GM23248 (cell line): ENCODE measurements around the gene RPS28. TPM values are rescaled to one million over a fixed set of nuclear protein-coding genes. Genes with fewer than 3 reads are reported as not detected.

Experiments
- DNase-seq: peaks from one replicate; pipeline ENCODE4 v3.0.0-alpha.2; 2015
- H2AFZ ChIP-seq: fragments of 200-600 bp; sonication (generic); 2 replicates; pipeline ENCODE4 v1.6.1; 2016; ENCODE audit warnings: antibody characterized with exemption
- H3F3A ChIP-seq: fragments of 200-600 bp; sonication (generic); 2 replicates; pipeline ENCODE4 v1.6.1; 2016; ENCODE audit warnings: mild to moderate bottlenecking, antibody characterized with exemption, mixed run types; ENCODE audit not compliant: insufficient read depth
- H3K27ac ChIP-seq: fragments of 200-600 bp; sonication (generic); 2 replicates; pipeline ENCODE4 v1.5.1; 2016; ENCODE audit warnings: mild to moderate bottlenecking
- H3K27me3 ChIP-seq: fragments of 200-600 bp; sonication (generic); replicated peaks from 2 replicates; pipeline ENCODE4 v1.6.1; 2016; ENCODE audit warnings: mild to moderate bottlenecking; ENCODE audit not compliant: insufficient read depth
- H3K36me3 ChIP-seq: fragments of 200-600 bp; sonication (generic); 2 replicates; pipeline ENCODE4 v1.6.1; 2016; ENCODE audit warnings: low read depth, mild to moderate bottlenecking
- H3K4me1 ChIP-seq: fragments of 200-600 bp; sonication (generic); 2 replicates; pipeline ENCODE4 v1.6.1; 2016; ENCODE audit warnings: mild to moderate bottlenecking; ENCODE audit not compliant: insufficient read depth
- H3K4me2 ChIP-seq: fragments of 200-600 bp; sonication (generic); one replicate; pipeline ENCODE4 v1.6.1; 2016; ENCODE audit warnings: mild to moderate bottlenecking; ENCODE audit not compliant: unreplicated experiment
- H3K4me3 ChIP-seq: fragments of 200-600 bp; sonication (generic); 2 replicates; pipeline ENCODE4 v1.5.1; 2016; ENCODE audit warnings: mild to moderate bottlenecking
- H3K79me2 ChIP-seq: fragments of 200-600 bp; sonication (generic); 2 replicates; pipeline ENCODE4 v1.6.1; 2016; ENCODE audit warnings: mild to moderate bottlenecking; ENCODE audit not compliant: insufficient read depth
- H3K9ac ChIP-seq: fragments of 200-600 bp; sonication (generic); 2 replicates; pipeline ENCODE4 v1.6.1; 2016; ENCODE audit warnings: mild to moderate bottlenecking
- H3K9me2 ChIP-seq: fragments of 200-600 bp; sonication (generic); 2 replicates; pipeline ENCODE4 v1.6.1; 2016; ENCODE audit warnings: mixed run types, mild to moderate bottlenecking, moderate library complexity; ENCODE audit not compliant: insufficient read depth
- H3K9me3 ChIP-seq: fragments of 200-600 bp; sonication (generic); one replicate; pipeline ENCODE4 v1.6.1; 2017; ENCODE audit warnings: low read depth
- H4K20me1 ChIP-seq: fragments of 200-600 bp; sonication (generic); 2 replicates; pipeline ENCODE4 v1.6.0; 2016; ENCODE audit not compliant: insufficient read depth
- EZH2 ChIP-seq: fragments of 200-600 bp; sonication (generic); IDR thresholded peaks from 2 replicates; pipeline ENCODE4 v1.6.1; 2018; ENCODE audit warnings: antibody characterized with exemption, mild to moderate bottlenecking; ENCODE audit not compliant: insufficient read depth, poor library complexity, severe bottlenecking
- EZH2phosphoT487 ChIP-seq: fragments of 200-600 bp; sonication (generic); IDR thresholded peaks from 2 replicates; pipeline ENCODE4 v1.6.1; 2018; ENCODE audit warnings: antibody characterized with exemption, moderate library complexity, mild to moderate bottlenecking, low read depth; ENCODE audit not compliant: insufficient read depth
- WGBS, 2 experiments: methylation state at CpG; one replicate each; pipeline ENCODE4 v1.1.6; 2015 to 2017; ENCODE audit warnings: low lambda C conversion rate in 2 of 2, low coverage in 1 of 2; ENCODE audit errors: missing lambda C conversion rate in 2 of 2; 5-methylcytosine and 5-hydroxymethylcytosine counted together
- in situ Hi-C: fragments of 300-500 bp; cut with MboI; formaldehyde crosslinking; loops from 2 replicates; pipeline ENCODE4 v1.15.0; 2020
- polyA plus RNA-seq: library from polyadenylated mRNA; unstranded; fragments of >200 nt; fragmentation: Nextera tagmentation; extraction: Ambion mirVana; gene quantifications from 2 replicates; pipeline ENCODE4 v1.2.1, GENCODE V29; 2016
- total RNA-seq: library from RNA; depleted of rRNA; stranded (reverse); fragments of >200 nt; shearing (Covaris generic); gene quantifications from 2 replicates; pipeline ENCODE4 v1.2.3, GENCODE V29; 2014

RPS28 gene
- total and polyA plus RNA-seq, 2 experiments from 2014 or later = 235 to 587 TPM

DNA sequence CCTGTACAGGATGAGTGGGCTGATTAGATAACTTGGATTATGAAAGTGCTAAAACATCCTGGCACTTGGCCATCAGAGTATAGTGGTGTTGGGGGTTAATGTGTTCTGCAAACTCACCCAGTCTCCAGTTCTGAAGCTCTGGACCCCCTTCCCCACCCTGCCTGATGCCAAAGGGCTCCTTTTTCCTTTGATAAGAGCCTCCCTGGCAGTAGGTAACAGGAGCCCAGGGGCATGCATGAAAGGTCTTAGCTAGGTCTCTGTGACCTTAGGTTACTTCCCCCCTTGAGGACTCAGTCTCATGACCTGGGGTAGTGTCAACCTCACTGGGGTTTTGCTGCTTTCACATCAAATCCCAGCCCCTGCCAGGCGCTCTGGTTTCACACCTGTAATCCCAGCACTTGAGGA lies 2.5 kb downstream of the RPS28 start:
- peaks cover 9% of the 10 kb centered on the region; the same call in 1 of the 2 replicates for H4K20me1 ChIP-seq
- H3K27ac ChIP-seq = no peak overlapping the region
- H3K9me3 ChIP-seq = no peaks in the 10 kb centered on the region
- no peaks in the 10 kb centered on the region for H3F3A ChIP-seq
- peaks cover 9% of the 10 kb centered on the region; the same call in 1 of the 2 replicates for H3K36me3 ChIP-seq
- H3K4me2 ChIP-seq = no peak overlapping the region
- TF ChIP-seq EZH2 = no peak
- no peak for TF ChIP-seq EZH2phosphoT487
- in situ Hi-C loops = no loop called here
- peaks cover 26% of the 10 kb centered on the region for H3K4me1 ChIP-seq
- H3K9ac ChIP-seq = no peak overlapping the region
- H3K79me2 ChIP-seq = peaks cover 46% of the 10 kb centered on the region
- no peak overlapping the region for H3K4me3 ChIP-seq
- no peak for DNase-seq
- H2AFZ ChIP-seq = no peak overlapping the region
- WGBS, 2 experiments = 86 to 100% methylated on average over 1 of the region's 1 CpG
- no peaks in the 10 kb centered on the region for H3K9me2 ChIP-seq
- H3K27me3 ChIP-seq = no peaks in the 10 kb centered on the region

DNA sequence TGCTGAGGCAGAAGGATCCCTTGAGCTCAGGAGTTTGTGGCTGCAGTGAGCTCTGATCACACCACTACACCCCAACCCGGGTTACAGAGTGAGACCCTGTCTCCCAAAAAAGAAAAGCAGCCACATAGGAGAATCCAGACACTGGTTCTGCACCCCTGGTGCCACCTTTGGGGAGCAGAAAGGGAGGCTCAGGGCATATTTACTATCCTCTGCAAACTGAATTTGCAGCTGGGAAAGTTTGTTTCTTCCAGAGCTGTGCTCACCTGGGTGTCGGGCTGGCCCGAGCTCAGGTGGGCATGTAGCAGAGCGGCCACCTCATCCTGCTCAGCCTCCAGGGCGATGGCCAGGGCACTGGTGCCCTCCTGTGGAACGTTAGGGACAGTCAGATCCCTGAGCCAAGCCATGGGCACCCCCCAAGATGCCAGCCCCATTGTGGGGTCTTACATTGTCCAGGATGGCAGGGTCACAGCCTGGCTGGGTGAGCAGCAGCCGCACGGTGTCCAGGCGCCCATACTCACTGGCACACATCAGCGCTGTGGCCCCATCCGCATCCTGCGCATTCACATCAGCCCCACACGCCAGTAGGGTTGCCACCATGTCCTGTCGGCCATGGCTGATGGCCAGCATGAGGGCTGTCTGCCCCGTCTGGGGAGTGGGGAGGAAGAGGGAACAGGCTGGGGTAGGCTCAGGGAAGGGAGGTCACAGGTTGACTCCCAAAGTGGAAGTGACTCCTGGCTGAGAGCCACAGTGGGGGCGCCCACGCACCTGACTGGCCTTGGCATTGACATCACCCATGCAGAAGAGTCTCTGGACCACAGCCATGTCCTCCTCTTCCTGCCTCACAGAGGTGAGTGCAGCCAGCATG lies 3.1 kb downstream of the RPS28 start:
- peaks cover 40% of the 10 kb centered on the region for H3K79me2 ChIP-seq
- H4K20me1 ChIP-seq = peaks cover 9% of the 10 kb centered on the region; the same call in 1 of the 2 replicates
- H2AFZ ChIP-seq = no peak overlapping the region
- no peaks in the 10 kb centered on the region for H3K9me2 ChIP-seq
- no peak overlapping the region for H3K4me3 ChIP-seq
- H3F3A ChIP-seq = no peaks in the 10 kb centered on the region
- H3K27ac ChIP-seq = no peak overlapping the region
- in situ Hi-C loops = no loop called here
- H3K36me3 ChIP-seq = peaks cover 9% of the 10 kb centered on the region; the same call in 1 of the 2 replicates
- H3K9me3 ChIP-seq = no peaks in the 10 kb centered on the region
- no peak overlapping the region for H3K4me2 ChIP-seq
- peaks cover 24% of the 10 kb centered on the region for H3K4me1 ChIP-seq
- no peaks in the 10 kb centered on the region for H3K27me3 ChIP-seq
- no peak overlapping the region for H3K9ac ChIP-seq
- TF ChIP-seq EZH2phosphoT487 = no peak
- no peak for TF ChIP-seq EZH2
- 77 to 80% methylated on average over 17 of the region's 17 CpGs for WGBS, 2 experiments
- DNase-seq = no peak

DNA sequence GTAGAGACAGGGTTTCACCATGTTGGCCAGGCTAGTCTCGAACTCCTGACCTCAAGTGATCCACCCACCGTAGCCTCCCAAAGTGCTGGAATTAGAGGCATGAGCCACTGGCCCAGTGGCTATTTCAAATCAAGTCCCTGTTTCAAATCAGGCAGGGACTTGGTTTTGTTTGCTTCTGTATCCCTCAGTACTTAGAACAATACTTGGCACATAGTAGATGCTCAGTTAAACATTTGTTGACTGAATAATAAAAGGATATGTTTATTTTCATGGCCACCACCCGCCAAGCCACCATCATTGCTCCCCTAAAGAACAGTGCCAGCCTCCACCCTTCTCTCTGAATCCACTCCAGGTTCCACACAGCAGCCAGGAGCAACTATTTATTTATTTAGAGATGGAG lies 4.2 kb downstream of the RPS28 start:
- Histone ChIP-seq H3K27me3 (no peaks in the 10 kb centered on the region), H4K20me1 (peaks cover 9% of the 10 kb centered on the region; the same call in 1 of the 2 replicates), H3K79me2 (peaks cover 29% of the 10 kb centered on the region), H2AFZ (no peak overlapping the region), H3K36me3 (peaks cover 9% of the 10 kb centered on the region; the same call in 1 of the 2 replicates), H3K4me2 (no peak overlapping the region), H3F3A (no peaks in the 10 kb centered on the region), H3K9me3 (no peaks in the 10 kb centered on the region), H3K4me1 (peaks cover 15% of the 10 kb centered on the region), H3K27ac (no peak overlapping the region), H3K4me3 (no peak overlapping the region), H3K9me2 (no peaks in the 10 kb centered on the region), H3K9ac (no peak overlapping the region)
- 93 to 100% methylated on average over 3 of the region's 3 CpGs for WGBS, 2 experiments
- TF ChIP-seq EZH2 (no peak), EZH2phosphoT487 (no peak)
- no peak for DNase-seq
- in situ Hi-C loops = no loop called here

DNA sequence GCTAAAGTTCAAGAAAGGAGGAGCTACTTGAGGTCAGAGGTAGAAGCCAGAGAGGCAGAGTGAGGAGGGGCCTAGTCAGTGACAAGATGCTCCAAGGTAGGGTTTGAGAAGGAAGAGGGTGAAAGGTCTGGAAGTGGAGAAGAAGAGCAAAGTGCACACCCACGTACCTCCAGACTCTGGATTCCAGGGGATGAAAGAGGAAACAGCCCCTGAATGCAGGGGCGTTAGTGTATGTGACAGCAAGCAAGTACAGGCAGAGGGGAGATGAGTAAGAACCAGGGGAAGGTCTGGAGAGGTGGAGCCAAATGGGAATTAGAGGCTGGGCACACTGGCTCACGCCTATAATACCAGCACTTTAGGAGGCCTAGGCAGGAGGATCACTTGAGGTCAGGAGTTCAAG lies 8.7 kb downstream of the RPS28 start:
- Histone ChIP-seq H3K9ac (no peak overlapping the region), H3K36me3 (no peaks in the 10 kb centered on the region), H3K27ac (no peak overlapping the region), H3K79me2 (no peaks in the 10 kb centered on the region), H2AFZ (no peak overlapping the region), H3K27me3 (peaks cover 12% of the 10 kb centered on the region), H3F3A (no peaks in the 10 kb centered on the region), H3K4me1 (no peaks in the 10 kb centered on the region), H3K4me2 (no peak overlapping the region), H3K9me3 (no peaks in the 10 kb centered on the region), H3K4me3 (no peak overlapping the region), H3K9me2 (no peaks in the 10 kb centered on the region), H4K20me1 (no peaks in the 10 kb centered on the region)
- no peak for DNase-seq
- WGBS, 2 experiments = 36 to 47% methylated on average over 3 of the region's 3 CpGs
- in situ Hi-C loops = no loop called here
- TF ChIP-seq EZH2phosphoT487 (no peak), EZH2 (no peak)
